Stimulated activated CD4-positive, alpha-beta T cell treated with anti-CD3 and anti-CD28 coated beads, Interleukin-4, amount 100 ng/mL, for 4 hours (primary cell): Measurements from ENCODE around the gene TPCN1.

ENCODE experiments used
- DNase-seq, 2 experiments: peaks; one replicate each; pipeline ENCODE4 v3.0.0-alpha.2; 2020

TPCN1 gene

GRCh38 chr12:113242560-113242959 is 21.3 kb downstream of the TPCN1 start:
- no peak for DNase-seq

GRCh38 chr12:113244047-113244460 is 22.8 kb downstream of the TPCN1 start:
- DNase-seq: no peak

GRCh38 chr12:113244478-113244958 is 23.3 kb downstream of the TPCN1 start:
- DNase-seq: no peak

GRCh38 chr12:113245695-113246477 is 24.6 kb downstream of the TPCN1 start:
- no peak for DNase-seq

- DNase-seq: no peak
Measured at GRCh38 chr12:113246478-113247122, 25.3 kb downstream of the TPCN1 start.

- no peak for DNase-seq
Measured at GRCh38 chr12:113247123-113248050, 26.1 kb downstream of the TPCN1 start.

- DNase-seq: no peak
Measured at GRCh38 chr12:113248051-113248825, 27.0 kb downstream of the TPCN1 start.

GRCh38 chr12:113248842-113249435 is 27.7 kb downstream of the TPCN1 start:
- DNase-seq: no peak

- DNase-seq: no peak
Measured at GRCh38 chr12:113249546-113249945, 28.3 kb downstream of the TPCN1 start.

- no peak for DNase-seq
Measured at GRCh38 chr12:113250045-113250444, 28.8 kb downstream of the TPCN1 start.

- DNase-seq: no peak
Measured at GRCh38 chr12:113251404-113252070, 30.3 kb downstream of the TPCN1 start.

- no peak for DNase-seq
Measured at GRCh38 chr12:113252494-113252893, 31.2 kb downstream of the TPCN1 start.

- DNase-seq: no peak
Measured at GRCh38 chr12:113253532-113254285, 32.4 kb downstream of the TPCN1 start.

GRCh38 chr12:113254298-113254697 is 33.0 kb downstream of the TPCN1 start:
- no peak for DNase-seq

GRCh38 chr12:113257564-113257963 is 36.3 kb downstream of the TPCN1 start:
- no peak for DNase-seq

GRCh38 chr12:113260127-113260526 is 38.9 kb downstream of the TPCN1 start:
- no peak for DNase-seq

GRCh38 chr12:113260636-113261300 is 39.5 kb downstream of the TPCN1 start:
- DNase-seq: no peak

- peak in 1 of 2 experiments; percentile 12 for DNase-seq
Measured at GRCh38 chr12:113261847-113262470, 40.7 kb downstream of the TPCN1 start.

- no peak for DNase-seq
Measured at GRCh38 chr12:113262710-113263109, 41.4 kb downstream of the TPCN1 start.
